ENCODE measurements around the gene RHPN2.
"Not testable (repeated sequence)": the region's sequence is repeated elsewhere in the genome, so short reads cannot be mapped to it uniquely, and the experiment has no call there.

The RHPN2 gene

DNA sequence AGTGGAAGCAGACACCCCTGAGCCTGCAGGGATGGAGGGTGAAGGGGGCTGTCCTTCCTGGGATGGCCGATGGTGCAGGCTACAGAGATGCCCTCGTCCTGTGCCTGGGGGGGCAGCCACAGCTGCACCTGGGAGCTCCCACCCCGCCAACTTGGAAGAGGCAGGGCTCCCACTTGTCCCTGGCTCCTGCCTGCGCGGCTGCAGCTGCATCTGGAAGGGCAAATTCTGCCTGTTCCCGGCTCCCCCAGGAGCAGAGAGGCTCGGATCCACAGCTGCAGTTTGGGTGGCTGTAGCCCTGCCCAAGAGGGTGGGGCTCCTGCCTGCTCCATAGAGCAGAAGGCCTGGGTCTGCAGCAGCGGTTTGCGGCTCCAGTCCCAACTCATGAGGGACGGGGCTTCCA is 95.1 kb downstream of the RHPN2 start:
- H3K4me2 ChIP-seq (ENCODE audit: insufficient read depth, low read length, poor library complexity, severe bottlenecking): no peak overlapping the region
- H4K8ac ChIP-seq (ENCODE audit: low read depth, low read length): no peak overlapping the region
- no peak overlapping the region for H3K18ac ChIP-seq (ENCODE audit: low read length)
- no peak for DNase-seq (ENCODE audit: low spot score)
- H3K27me3 ChIP-seq (ENCODE audit: control insufficient read depth in 3 of 3, insufficient read depth in 3 of 3, low read depth in 1 of 3, low read length in 3 of 3): no peaks in the 10 kb centered on the region
- peaks cover 5% of the 10 kb centered on the region for H3K79me1 ChIP-seq (ENCODE audit: low read depth, low read length)
- H2BK12ac ChIP-seq (ENCODE audit: low read length): no peak overlapping the region
- H2AK5ac ChIP-seq (ENCODE audit: low read depth, low read length): no peak overlapping the region
- H3K9ac ChIP-seq (ENCODE audit: low read depth, low read length, poor library complexity): no peak overlapping the region
- no peak overlapping the region for H3K23ac ChIP-seq (ENCODE audit: low read depth, low read length, poor library complexity)
- no peak overlapping the region for H2BK15ac ChIP-seq (ENCODE audit: low read length)
- H3K9me3 ChIP-seq (replicated peaks in 1 of 2; ENCODE audit: control insufficient read depth in 2 of 2, insufficient read depth in 1 of 2, low read depth in 1 of 2, low read length in 2 of 2): no peaks in the 10 kb centered on the region
- no peak overlapping the region for H2BK5ac ChIP-seq (ENCODE audit: low read length)
- H2AFZ ChIP-seq (ENCODE audit: low read length): no peak overlapping the region
- no peak overlapping the region for H3K4ac ChIP-seq (ENCODE audit: low read length)
- no peak overlapping the region for H3K27ac ChIP-seq (replicated peaks; ENCODE audit: low read length)
- no peak overlapping the region for H2BK120ac ChIP-seq (ENCODE audit: low read depth, low read length)
- WGBS, 2 donors (ENCODE audit: extremely low coverage in 2 of 2, insufficient read length in 2 of 2, insufficient replicate concordance in 1 of 2): no CpG with 5 or more reads among the region's 10 CpGs
- peaks cover 6 to 50% of the 10 kb centered on the region in 2 donors for H3K36me3 ChIP-seq (replicated peaks in 1 of 2; ENCODE audit: control insufficient read depth in 2 of 2, insufficient read depth in 2 of 2, low read length in 2 of 2)
- no peak overlapping the region for H3K14ac ChIP-seq (ENCODE audit: low read length)
- H3K4me3 ChIP-seq (ENCODE audit: low read length in 2 of 2): peak overlapping the region in 1 of 2 donors; percentile 24
- peaks cover 0 to 3% of the 10 kb centered on the region in 2 donors for H3K4me1 ChIP-seq (ENCODE audit: control insufficient read depth in 2 of 2, insufficient read depth in 1 of 2, low read depth in 1 of 2, low read length in 2 of 2)
- no peak overlapping the region for H4K91ac ChIP-seq (ENCODE audit: low read depth, low read length, poor library complexity)

DNA sequence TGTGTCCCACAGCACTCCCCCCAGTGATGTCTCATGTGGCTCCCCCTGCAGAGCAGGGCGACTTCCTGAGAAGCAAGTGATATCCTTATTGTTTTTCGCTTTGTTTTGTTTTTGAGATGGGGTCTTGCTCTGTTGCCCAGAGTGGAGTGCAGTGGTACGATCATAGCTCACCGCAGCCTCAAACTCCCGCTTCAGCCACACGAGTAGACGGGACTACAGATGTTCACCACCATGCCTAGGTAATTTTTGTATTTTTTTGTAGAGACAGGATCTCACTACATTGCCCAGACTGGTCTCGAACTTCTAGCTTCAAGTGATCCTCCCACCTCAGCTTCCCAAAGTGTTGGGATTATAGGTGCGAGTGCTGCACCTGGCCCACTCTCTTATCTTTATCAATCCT is 97.9 kb downstream of the RHPN2 start:
- H3K79me1 ChIP-seq (ENCODE audit: low read depth, low read length): peaks cover 5% of the 10 kb centered on the region
- H4K8ac ChIP-seq (ENCODE audit: low read depth, low read length): no peak overlapping the region
- no peak overlapping the region for H2BK15ac ChIP-seq (ENCODE audit: low read length)
- H4K91ac ChIP-seq (ENCODE audit: low read depth, low read length, poor library complexity): no peak overlapping the region
- no peak overlapping the region for H2BK120ac ChIP-seq (ENCODE audit: low read depth, low read length)
- H3K18ac ChIP-seq (ENCODE audit: low read length): no peak overlapping the region
- no peak overlapping the region for H2BK12ac ChIP-seq (ENCODE audit: low read length)
- H3K9me3 ChIP-seq (replicated peaks in 1 of 2; ENCODE audit: control insufficient read depth in 2 of 2, insufficient read depth in 1 of 2, low read depth in 1 of 2, low read length in 2 of 2): no peaks in the 10 kb centered on the region
- H3K4me2 ChIP-seq (ENCODE audit: insufficient read depth, low read length, poor library complexity, severe bottlenecking): no peak overlapping the region
- peaks cover 0 to 3% of the 10 kb centered on the region in 2 donors for H3K4me1 ChIP-seq (ENCODE audit: control insufficient read depth in 2 of 2, insufficient read depth in 1 of 2, low read depth in 1 of 2, low read length in 2 of 2)
- no peak overlapping the region for H3K4me3 ChIP-seq (ENCODE audit: low read length in 2 of 2)
- no peak overlapping the region for H2BK5ac ChIP-seq (ENCODE audit: low read length)
- no CpG with 5 or more reads among the region's 9 CpGs for WGBS, 2 donors (ENCODE audit: extremely low coverage in 2 of 2, insufficient read length in 2 of 2, insufficient replicate concordance in 1 of 2)
- peaks cover 14 to 71% of the 10 kb centered on the region in 2 donors for H3K36me3 ChIP-seq (replicated peaks in 1 of 2; ENCODE audit: control insufficient read depth in 2 of 2, insufficient read depth in 2 of 2, low read length in 2 of 2)
- no peak overlapping the region for H3K9ac ChIP-seq (ENCODE audit: low read depth, low read length, poor library complexity)
- no peak overlapping the region for H2AFZ ChIP-seq (ENCODE audit: low read length)
- no peak overlapping the region for H3K27ac ChIP-seq (replicated peaks; ENCODE audit: low read length)
- H3K27me3 ChIP-seq (ENCODE audit: control insufficient read depth in 3 of 3, insufficient read depth in 3 of 3, low read depth in 1 of 3, low read length in 3 of 3): no peaks in the 10 kb centered on the region
- H3K14ac ChIP-seq (ENCODE audit: low read length): no peak overlapping the region
- H2AK5ac ChIP-seq (ENCODE audit: low read depth, low read length): no peak overlapping the region
- no peak for DNase-seq (ENCODE audit: low spot score)
- H3K23ac ChIP-seq (ENCODE audit: low read depth, low read length, poor library complexity): no peak overlapping the region
- H3K4ac ChIP-seq (ENCODE audit: low read length): no peak overlapping the region

DNA sequence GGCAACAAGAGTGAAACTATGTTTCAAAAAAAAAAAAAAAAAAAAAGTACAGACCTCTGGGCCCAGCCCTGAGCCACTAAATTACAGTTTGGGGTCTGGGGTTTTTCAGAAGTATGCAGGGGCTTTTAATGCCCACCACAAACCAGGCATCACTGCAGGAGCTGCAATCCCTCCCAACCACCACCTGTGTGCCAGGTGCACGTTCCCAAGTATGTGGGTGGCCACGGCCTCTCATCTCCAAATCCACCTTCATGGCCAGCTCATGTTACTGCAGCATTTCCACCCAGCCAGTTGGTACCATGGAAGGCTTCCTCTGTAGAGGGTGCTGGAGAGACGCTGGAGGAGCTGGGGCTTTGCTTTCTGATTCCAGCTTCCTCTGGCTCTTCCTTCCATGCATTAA is 119.4 kb downstream of the RHPN2 start:
- Histone ChIP-seq H3K4me2 (ENCODE audit: insufficient read depth, low read length, poor library complexity, severe bottlenecking) (no peak overlapping the region), H2BK15ac (ENCODE audit: low read length) (no peak overlapping the region), H3K4me3 (ENCODE audit: low read length in 2 of 2) (no peak overlapping the region), H2BK120ac (ENCODE audit: low read depth, low read length) (no peak overlapping the region), H2BK12ac (ENCODE audit: low read length) (no peak overlapping the region), H4K91ac (ENCODE audit: low read depth, low read length, poor library complexity) (no peak overlapping the region), H4K8ac (ENCODE audit: low read depth, low read length) (no peak overlapping the region), H3K27ac (replicated peaks; ENCODE audit: low read length) (no peak overlapping the region), H3K23ac (ENCODE audit: low read depth, low read length, poor library complexity) (no peak overlapping the region), H3K9ac (ENCODE audit: low read depth, low read length, poor library complexity) (no peak overlapping the region), H3K4me1 (ENCODE audit: control insufficient read depth in 2 of 2, insufficient read depth in 1 of 2, low read depth in 1 of 2, low read length in 2 of 2) (no peaks in the 10 kb centered on the region), H3K9me3 (replicated peaks in 1 of 2; ENCODE audit: control insufficient read depth in 2 of 2, insufficient read depth in 1 of 2, low read depth in 1 of 2, low read length in 2 of 2) (no peaks in the 10 kb centered on the region), H3K79me1 (ENCODE audit: low read depth, low read length) (no peaks in the 10 kb centered on the region), H2BK5ac (ENCODE audit: low read length) (no peak overlapping the region), H2AFZ (ENCODE audit: low read length) (no peak overlapping the region), H3K18ac (ENCODE audit: low read length) (no peak overlapping the region), H3K27me3 (ENCODE audit: control insufficient read depth in 3 of 3, insufficient read depth in 3 of 3, low read depth in 1 of 3, low read length in 3 of 3) (no peaks in the 10 kb centered on the region), H3K4ac (ENCODE audit: low read length) (no peak overlapping the region), H2AK5ac (ENCODE audit: low read depth, low read length) (no peak overlapping the region), H3K14ac (ENCODE audit: low read length) (no peak overlapping the region), H3K36me3 (replicated peaks in 1 of 2; ENCODE audit: control insufficient read depth in 2 of 2, insufficient read depth in 2 of 2, low read length in 2 of 2) (peaks cover 25 to 91% of the 10 kb centered on the region in 2 donors)
- WGBS, 2 donors (ENCODE audit: extremely low coverage in 2 of 2, insufficient read length in 2 of 2, insufficient replicate concordance in 1 of 2): no CpG with 5 or more reads among the region's 3 CpGs
- no peak for DNase-seq (ENCODE audit: low spot score)

DNA sequence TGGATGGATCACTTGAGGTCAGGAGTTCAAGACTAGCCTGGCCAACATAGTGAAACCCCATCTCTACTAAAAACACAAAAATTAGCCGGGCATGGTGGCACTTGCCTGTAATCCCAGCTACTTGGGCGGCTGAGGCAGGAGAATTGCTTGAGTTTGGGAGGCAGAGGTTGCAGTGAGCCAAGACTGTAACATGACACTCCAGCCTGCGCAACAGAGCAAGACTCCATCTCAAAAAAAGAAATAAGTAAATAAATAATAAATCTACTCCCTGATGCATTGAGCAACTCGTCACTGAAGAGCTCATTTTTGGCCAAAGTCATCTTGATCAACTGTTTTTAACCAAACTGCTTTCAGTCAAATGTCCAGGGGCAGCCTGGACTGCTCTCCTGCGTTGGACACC is 123.4 kb downstream of the RHPN2 start:
- not testable (repeated sequence) for H3K4me3 ChIP-seq (ENCODE audit: low read length in 2 of 2); H2BK12ac ChIP-seq (ENCODE audit: low read length); H3K27ac ChIP-seq (replicated peaks; ENCODE audit: low read length); H3K4me1 ChIP-seq (ENCODE audit: control insufficient read depth in 2 of 2, insufficient read depth in 1 of 2, low read depth in 1 of 2, low read length in 2 of 2); H2AFZ ChIP-seq (ENCODE audit: low read length); H2AK5ac ChIP-seq (ENCODE audit: low read depth, low read length); H3K9me3 ChIP-seq (replicated peaks in 1 of 2; ENCODE audit: control insufficient read depth in 2 of 2, insufficient read depth in 1 of 2, low read depth in 1 of 2, low read length in 2 of 2); H3K14ac ChIP-seq (ENCODE audit: low read length); H3K79me1 ChIP-seq (ENCODE audit: low read depth, low read length); H3K9ac ChIP-seq (ENCODE audit: low read depth, low read length, poor library complexity); H3K23ac ChIP-seq (ENCODE audit: low read depth, low read length, poor library complexity); H4K8ac ChIP-seq (ENCODE audit: low read depth, low read length); H3K27me3 ChIP-seq (ENCODE audit: control insufficient read depth in 3 of 3, insufficient read depth in 3 of 3, low read depth in 1 of 3, low read length in 3 of 3); H2BK120ac ChIP-seq (ENCODE audit: low read depth, low read length); H3K4ac ChIP-seq (ENCODE audit: low read length); H3K4me2 ChIP-seq (ENCODE audit: insufficient read depth, low read length, poor library complexity, severe bottlenecking); H2BK5ac ChIP-seq (ENCODE audit: low read length); DNase-seq (ENCODE audit: low spot score); H3K18ac ChIP-seq (ENCODE audit: low read length); H2BK15ac ChIP-seq (ENCODE audit: low read length); H4K91ac ChIP-seq (ENCODE audit: low read depth, low read length, poor library complexity)
- peaks cover 27 to 89% of the 10 kb centered on the region in 2 donors for H3K36me3 ChIP-seq (replicated peaks in 1 of 2; ENCODE audit: control insufficient read depth in 2 of 2, insufficient read depth in 2 of 2, low read length in 2 of 2)
- no CpG with 5 or more reads among the region's 5 CpGs for WGBS, 2 donors (ENCODE audit: extremely low coverage in 2 of 2, insufficient read length in 2 of 2, insufficient replicate concordance in 1 of 2)
